Stimulated activated CD4-positive, alpha-beta T cell treated with anti-CD3 and anti-CD28 coated beads, Interleukin-4, amount 100 ng/mL, for 1 hour (primary cell): ENCODE measurements around the gene CARMIL3.
"Not testable (repeated sequence)": the region's sequence is repeated elsewhere in the genome, so short reads cannot be mapped to it uniquely, and the experiment has no call there.

Experiments
- DNase-seq: peaks from one replicate; pipeline ENCODE4 v3.0.0-alpha.2; 2020

Gene CARMIL3

DNA sequence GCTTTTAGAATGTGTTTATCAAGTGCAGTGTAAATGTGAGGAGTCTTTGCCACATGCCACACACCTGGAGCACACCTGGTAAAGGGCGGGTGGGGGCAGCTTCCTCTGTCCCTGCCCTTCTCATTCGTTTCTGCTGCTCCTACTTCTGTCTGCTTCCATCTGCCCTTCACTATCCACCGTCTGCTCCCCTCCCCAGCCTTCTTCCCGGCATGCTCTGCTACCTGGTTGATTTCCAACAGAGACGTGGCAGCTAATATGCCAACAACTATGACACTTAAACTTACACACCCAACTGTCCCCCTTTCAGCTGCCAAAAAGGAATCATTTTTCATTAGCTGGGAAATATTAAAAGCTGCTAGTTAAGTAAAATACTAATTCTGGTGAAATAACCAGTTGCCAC, 9.1 kb upstream of the CARMIL3 start:
- no peak for DNase-seq

DNA sequence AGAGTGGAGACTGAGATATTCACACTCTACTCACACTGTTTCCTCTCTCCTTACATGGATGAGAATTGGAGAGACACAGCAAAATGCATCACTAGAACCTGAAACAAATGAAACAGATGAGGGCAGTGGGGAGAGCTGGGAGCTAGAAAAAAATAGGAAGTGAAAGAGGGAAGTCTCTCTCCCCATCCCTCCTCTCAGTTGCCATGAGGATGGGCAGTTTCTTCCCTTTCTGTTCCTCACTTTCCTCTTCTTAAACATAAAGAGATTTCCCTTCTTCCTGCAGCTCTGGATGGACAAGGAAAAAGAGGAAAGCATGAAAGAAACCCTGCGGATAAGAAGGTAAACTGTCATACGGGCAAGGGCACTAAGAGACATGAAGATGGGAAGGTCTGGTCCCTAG, 2.8 kb upstream of the CARMIL3 start:
- not testable (repeated sequence) for DNase-seq

DNA sequence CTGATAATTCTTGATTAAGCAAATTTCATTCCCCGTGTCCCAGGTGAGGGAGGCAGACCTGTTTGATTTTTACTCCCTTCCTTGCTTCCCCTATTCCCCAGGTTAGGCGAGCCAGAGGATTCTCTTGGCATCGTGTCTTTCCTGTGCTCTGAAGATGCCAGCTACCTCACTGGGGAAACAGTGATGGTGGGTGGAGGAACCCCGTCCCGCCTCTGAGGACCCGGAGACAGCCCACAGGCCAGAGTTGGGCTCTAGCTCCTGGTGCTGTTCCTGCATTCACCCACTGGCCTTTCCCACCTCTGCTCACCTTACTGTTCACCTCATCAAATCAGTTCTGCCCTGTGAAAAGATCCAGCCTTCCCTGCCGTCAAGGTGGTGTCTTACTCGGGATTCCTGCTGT, 1.1 kb upstream of the CARMIL3 start:
- DNase-seq = not testable (repeated sequence)

DNA sequence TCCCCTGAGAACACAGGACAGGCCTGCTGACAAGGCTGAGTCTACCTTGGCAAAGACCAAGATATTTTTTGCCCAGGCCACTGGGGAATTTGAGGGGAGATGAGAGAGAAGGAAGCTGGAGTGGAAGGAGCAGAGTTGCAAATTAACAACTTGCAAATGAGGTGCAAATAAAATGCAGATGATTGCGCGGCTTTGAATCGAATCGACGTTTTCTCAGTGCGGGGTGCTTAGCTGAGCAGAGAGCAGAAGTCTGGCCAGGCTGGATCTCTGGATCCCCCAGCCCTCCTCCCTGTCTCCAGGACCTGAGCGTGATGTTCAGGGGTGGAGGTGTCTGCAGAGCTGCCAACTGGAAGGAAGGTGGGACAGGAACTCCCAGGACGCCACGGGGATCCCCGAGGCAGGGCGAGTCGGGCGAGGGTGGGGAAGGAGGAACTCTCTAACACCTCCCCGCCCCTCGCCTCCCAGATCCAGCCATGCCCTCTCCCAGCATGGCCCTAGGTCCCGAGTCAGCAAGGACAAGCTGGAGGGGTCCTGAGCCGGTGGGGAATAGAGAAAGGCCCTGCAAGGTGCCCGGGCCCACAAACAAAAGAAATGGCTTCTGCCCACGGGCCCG, 527 bp upstream of the CARMIL3 start:
- peak; percentile 23 for DNase-seq

DNA sequence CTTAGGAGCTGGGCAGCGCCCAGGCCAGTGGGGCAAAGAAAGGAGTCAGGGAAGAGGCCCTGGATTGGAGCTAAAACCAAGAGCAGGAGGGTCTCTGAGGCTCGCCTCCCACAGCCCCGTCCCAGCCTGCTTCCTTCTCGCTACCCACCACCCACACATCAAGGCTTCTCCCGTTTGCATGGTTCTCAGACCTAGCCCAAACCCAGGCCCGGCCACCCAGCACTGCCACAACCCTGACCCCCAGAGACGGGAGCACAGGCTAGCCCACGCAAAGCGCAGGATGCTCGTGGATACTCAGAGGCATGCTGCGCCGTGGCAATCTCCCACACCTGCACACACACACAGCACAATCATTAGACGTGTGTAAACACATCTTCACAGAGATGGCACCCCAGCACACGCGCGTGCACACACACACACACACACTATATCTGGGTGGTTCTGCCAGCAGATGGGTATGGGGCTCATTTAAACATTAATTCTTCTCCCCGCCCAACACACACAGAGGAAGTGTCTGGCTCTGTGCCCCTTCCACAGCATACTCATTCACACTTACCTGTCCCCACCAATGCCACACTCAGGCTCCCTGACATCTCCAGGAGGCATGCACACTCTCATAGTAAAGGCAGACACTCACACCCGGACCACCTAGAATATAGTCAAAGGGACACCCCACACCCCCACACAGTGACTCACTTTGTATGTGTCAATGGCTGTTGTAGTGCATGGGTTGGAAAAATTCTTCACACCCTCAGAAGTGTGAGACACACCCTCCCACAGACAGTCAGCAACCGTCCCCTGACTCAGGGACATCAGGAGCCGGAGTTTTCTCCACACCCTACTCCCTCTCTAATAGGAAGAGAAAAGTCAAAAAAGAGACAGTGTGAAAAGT, 1.1 kb downstream of the CARMIL3 start:
- peak; percentile 57 for DNase-seq

DNA sequence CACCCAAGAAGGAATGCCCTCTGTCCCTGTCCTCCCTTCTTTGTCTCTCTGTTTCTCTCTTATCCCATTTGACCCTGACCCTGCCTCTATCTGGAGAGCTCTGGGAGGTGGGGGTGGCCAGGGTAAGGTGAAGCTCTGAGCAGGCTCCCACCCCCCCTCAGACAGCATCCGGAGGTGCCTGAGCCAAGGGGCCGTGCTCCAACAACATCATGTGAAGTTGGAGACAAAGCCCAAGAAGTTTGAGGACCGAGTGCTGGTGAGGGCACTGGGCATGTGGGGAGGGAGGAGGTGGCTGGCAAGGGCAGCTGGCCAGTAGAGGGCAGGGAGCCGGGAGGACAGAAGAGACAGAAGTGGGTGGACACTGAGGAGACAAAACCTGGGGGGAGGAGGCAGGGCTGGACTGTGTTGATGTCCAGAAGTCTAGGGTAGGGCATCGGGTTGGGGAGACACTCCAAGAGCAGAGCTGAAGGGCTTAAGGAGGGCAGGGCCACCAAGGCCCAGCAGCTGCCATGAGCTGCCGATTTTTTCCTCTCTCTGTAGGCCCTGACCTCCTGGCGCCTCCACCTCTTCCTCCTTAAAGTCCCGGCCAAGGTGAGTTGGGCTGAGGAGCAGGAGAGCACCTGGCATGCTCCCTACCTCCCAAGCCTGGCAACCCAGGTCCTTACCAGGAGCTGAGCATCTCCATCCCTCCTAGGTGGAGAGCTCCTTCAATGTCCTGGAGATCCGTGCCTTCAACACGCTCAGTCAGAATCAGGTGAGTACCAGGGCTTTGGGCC, 1.9 kb downstream of the CARMIL3 start:
- no peak for DNase-seq

DNA sequence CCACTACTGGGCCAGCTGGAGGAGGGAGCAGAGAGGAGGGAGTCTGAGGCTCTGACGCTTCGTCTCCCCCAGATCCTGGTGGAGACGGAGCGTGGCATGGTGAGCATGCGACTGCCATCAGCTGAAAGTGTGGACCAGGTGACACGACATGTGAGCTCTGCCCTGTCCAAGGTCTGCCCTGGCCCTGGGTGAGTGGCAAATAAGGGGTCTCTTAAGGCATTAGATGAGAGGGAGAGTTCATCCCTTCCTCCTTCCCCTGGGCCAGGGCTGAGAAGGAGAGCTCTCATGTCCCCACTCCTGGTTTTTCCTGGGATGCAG, 2.5 kb downstream of the CARMIL3 start:
- no peak for DNase-seq

DNA sequence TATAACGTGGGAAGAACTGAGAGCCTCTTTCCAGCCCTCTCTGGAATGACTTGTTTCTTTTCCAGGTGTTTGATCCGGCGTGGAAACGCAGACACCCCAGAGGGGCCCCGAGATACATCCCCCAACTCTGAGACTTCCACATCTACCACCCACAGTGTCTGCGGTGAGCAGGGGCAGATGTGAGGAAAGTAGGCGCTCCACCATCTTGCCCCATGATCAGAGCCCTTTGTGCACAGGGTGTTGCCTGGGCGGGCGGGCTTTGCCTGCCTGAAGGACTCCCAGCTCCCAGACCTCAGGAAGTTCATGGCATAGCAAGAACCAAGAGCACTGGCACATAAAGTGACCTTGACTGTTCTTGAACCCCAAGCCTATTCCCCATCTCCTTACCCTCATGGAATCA, 2.8 kb downstream of the CARMIL3 start:
- DNase-seq = no peak

DNA sequence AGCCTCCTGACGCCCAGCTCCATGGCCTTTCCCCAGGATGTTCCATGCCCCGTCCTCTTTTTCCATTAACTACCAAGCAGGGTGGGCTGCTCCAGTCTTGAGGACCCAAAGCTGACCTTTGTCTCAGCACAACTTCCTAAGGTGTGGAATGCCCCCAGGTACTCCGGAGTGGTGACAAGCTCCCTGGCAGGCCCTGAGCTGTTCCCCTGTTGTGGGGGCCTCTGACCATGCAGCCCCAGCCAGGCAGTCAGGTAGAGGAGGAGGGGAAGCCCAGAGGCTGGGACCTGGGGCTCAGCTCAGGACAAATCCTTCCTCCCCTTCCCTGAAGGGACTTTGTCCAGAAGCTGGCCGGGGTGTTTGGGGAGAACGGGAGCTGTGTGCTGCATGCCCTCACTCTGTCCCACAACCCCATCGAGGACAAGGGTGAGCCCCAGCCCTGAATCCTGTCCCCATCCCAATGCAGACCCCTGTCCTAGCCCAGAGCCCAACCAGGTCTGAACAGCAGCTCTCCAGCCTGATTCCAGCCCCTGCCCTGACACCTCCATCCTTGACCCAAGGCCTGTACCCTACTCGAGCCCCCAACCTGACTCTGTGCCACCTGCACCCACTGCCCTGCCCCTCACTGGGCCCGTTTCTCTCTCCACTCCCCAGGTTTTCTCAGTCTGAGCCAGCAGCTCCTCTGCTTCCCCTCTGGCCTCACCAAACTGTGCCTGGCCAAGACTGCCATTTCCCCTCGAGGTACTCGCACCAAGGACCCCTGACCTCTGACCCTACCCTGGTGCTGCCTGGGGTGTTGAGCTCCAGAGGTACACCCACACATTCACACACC, 4.4 kb downstream of the CARMIL3 start:
- DNase-seq = no peak

DNA sequence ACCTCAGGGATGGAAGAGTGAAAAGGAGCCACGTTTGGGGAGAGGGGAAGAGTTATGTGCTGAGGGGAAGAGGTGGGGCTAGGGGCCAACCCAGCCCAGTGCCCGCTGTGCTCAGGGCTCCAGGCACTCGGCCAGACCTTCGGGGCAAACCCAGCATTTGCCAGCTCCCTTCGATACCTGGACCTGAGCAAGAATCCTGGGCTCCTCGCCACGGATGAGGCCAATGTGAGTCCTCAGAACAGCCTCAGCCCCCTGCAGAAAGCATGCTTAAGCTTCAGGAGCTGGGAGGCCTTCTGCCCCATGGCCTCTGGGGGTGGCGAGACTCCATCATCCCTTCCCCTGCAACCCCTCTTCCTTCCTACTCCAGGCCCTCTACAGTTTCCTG, 5.0 kb downstream of the CARMIL3 start:
- no peak for DNase-seq

DNA sequence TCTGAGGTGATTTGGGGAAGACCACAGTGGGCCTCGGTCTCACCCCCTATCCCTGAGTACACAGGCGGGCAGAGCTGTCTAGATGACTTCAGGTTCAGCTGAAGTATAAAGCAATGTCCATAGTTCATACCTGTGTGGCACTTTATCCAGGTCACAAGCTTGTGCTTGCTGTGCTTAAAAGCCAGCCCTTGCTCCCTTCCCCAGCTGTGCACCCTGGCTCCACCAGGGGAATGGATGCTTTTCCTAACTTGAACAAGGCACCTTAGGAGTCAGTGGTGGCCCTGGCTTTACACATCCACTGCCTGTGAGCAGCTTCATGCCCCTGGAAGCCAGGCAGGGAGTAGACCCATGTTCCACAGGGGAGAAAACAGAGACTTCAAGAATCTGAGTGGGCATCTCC, 5.5 kb downstream of the CARMIL3 start:
- no peak for DNase-seq

DNA sequence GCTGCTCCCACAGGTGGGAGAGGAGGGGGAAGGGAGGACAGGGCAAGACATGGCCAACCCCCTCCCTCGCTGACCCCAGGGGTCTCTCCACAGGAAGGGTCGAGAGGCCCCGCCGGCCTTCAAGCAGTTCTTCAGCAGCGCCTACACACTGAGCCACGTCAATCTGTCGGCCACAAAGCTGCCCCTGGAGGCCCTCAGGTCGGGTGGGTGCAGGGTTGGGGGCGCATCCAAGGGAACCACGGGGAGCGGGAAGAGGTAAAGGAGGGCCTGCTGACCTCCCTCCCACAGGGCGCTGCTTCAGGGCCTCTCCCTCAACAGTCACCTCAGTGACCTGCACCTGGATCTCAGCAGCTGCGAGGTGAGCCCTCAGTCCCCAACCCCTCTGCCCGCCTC, 6.1 kb downstream of the CARMIL3 start:
- DNase-seq = no peak

DNA sequence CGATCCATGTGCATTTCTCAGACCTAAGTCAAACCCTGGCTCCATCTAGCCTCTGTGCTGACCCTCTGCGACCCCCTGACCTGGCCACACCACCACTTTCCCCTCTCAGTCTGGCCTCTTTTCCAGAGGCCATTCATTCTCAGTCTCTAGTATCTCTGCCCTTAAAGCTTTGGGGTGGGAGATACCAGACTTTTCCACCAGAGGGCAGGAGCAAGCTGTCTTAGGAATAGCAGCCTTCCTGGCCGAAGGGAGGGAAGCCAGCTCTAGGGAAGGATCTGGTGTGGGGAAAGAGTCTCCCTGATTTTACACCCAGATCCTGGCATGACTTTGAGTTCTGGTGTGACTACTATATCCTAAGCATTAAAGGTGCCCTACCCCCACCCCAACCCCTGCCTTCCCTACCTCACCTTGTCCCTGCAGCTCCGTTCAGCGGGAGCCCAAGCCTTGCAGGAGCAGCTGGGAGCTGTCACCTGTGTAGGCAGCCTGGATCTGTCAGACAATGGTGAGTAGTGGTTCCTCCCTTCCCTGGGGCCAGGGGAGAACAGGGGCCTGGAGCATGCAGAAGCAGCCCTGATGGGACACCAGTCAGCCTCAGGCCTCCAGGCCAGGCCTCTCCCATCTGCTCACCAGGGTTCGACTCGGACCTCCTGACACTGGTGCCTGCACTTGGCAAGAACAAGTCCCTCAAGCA, 6.6 kb downstream of the CARMIL3 start:
- no peak for DNase-seq

DNA sequence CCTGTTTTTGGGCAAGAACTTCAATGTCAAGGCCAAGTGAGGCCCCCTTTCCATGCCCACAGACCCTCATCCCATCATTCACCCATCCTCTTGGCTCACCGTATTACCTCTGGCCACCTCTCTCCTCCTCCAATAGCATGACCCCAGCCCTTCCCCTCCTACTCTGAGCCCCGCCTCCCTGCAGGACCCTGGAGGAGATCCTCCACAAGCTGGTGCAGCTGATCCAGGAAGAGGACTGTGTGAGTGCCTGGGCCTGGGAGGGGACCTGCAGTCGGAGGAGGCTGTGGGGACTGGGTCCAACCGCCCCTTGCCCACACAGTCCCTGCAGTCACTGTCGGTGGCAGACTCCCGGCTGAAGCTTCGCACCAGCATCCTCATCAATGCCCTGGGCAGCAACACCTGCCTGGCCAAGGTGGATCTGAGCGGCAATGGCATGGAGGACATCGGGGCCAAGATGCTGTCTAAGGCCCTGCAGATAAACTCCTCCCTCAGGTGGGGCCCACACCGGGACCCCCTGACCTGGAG, 7.2 kb downstream of the CARMIL3 start:
- DNase-seq = no peak

DNA sequence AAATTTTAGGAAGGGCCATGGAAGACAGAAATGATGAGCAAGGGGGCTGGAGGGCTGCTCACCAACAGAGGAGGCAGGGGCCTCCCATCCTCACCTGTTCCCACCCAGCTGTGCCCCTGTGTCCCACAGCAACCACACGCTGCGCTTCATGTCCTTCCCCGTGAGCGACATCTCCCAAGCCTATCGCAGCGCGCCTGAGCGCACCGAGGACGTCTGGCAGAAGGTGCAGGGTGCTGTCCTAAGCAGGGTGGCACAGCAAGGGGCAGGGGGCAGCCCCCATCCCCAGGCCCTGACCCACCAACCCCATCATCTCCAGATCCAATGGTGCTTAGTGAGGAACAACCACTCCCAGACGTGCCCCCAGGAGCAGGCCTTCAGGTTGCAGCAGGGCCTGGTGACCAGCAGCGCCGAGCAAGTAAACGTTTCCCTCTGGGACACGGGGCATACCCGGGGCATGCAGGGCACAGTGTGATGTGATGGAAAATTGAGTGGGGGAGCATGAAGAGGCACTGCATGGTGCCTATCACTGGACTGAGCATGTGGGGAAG, 8.1 kb downstream of the CARMIL3 start:
- no peak for DNase-seq

DNA sequence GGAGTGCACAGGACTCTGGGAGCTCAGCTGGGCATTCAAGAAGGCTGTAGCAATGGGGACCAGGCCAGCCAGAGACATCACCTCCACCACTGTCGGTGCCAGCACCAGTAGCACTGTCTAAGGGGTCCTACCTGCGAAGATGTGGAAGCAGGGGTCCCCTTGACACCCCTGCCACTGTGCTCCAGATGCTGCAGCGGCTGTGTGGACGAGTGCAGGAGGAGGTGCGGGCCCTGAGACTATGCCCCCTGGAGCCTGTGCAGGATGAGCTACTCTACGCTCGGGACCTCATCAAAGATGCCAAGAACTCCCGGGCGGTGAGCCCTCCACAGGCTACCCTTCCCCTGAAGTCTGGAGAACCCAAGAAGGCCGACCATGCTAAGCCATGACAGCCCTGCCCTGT, 8.6 kb downstream of the CARMIL3 start:
- no peak for DNase-seq

DNA sequence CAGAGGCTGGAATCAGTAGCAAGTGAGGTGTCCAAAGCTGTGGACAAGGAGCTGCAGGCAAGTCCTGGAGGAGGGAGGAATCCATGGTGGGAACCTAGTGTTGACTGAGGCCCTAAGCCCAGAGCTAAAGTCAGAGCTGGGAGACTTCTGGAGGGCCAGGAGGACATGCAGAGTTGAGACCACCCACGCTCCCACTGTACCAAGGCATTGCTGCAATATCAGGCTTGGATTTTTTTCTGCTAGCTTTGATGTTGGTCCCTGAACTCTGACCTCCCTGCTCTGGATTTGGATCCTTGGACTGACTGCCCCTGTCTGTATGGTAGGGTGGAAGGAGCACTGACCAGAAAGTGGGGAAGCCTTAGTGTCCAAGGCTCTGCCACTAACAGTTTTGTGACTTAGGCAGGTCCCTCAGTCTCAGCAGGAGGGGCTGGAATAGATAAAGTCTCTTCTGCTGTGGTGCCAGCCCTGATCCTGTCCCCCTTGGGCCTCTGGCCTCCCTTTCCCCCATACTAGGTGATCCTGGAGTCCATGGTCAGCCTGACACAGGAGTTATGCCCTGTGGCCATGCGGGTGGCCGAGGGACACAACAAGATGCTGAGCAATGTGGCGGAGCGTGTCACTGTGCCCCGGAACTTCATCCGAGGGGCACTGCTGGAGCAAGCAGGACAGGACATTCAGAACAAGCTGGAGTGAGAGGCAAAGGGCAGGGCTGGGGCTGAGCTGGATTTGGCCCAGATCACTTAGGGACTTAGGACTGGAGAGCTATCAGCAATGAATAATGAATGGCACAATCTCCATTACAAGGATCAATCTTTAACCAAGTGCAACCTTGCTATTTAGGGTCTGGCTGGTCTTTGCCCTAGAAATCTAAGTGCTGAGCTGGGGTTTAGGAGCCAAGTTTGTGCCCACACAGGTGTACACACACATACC, 9.4 kb downstream of the CARMIL3 start:
- DNase-seq = no peak

DNA sequence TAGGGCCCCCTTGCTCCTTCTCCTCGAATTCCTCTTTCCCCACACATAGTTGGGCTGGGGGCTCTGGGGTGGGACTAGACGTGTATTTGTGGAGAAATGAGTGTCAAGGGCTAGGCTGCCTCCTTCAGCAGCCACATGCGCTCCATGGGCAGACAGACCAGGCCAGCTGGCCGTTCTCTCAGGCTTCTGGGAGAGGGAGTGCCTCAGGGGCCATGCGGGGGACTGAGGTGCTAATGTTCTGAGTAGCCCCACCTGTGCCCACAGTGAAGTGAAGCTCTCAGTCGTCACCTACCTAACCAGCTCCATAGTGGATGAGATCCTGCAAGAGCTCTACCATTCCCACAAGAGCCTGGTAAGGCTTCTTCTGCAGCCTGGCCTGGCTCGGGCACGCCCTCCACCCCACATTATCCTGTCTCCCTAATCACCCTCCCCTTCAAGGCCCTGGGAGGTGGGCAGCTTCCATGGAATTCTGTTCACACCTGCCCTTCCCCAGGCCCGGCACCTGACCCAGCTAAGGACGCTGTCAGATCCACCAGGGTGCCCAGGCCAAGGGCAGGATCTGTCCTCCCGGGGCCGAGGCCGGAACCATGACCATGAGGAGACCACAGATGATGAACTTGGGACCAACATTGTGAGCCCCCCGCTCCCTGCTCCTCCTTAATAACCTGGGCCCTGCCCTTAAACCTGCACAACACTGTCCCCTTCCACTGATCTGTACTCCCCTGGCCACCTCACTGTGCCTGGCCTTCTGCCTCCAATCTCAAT, 10.6 kb downstream of the CARMIL3 start:
- no peak for DNase-seq

DNA sequence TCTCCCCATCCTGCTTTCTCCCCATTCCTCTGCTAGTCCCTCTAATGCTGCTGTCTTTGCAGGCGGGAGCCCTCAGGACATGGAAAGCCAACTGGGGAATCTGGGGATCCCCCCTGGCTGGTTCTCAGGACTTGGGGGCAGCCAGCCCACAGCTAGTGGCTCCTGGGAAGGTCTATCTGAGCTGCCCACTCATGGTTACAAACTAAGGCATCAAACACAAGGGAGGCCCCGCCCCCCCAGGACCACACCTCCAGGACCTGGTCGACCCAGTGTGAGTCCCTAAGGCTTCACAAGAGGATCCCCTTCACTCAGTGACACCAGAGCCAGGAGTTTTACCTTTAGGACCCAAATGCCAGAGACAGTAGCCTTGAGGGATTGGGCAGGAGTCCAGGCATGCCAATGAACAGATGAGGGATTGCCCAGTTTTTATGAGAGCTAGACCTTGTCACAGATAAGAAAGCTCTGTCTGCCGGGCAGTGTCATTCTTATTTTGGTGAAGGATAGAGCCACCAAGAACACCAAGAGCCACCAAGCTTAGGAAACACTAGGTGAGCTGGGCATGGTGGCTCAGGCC, 11.5 kb downstream of the CARMIL3 start:
- no peak for DNase-seq
